CD14-positive monocyte (primary cell): Measurements from ENCODE around the gene C12orf42. TPM values are rescaled to one million over a fixed set of nuclear protein-coding genes. Genes with fewer than 3 reads are reported as not detected.

Source experiments
- DNase-seq, 3 donors: peaks; one replicate each; pipeline ENCODE4 v3.0.0-alpha.2; 2011 to 2022
- H2AFZ ChIP-seq: 2 replicates; pipeline ENCODE4 v1.6.0; 2012; ENCODE audit warnings: mild to moderate bottlenecking, low read depth, low read length, inconsistent platforms; ENCODE audit not compliant: insufficient read depth, poor library complexity, severe bottlenecking
- H3K27ac ChIP-seq, 2 donors: 1 replicate in 1 of 2; 2 replicates in 1 of 2; pipeline ENCODE4 v1.5.1; 2012 to 2013; ENCODE audit warnings: low read length in 2 of 2, control low read depth in 1 of 2, inconsistent platforms in 1 of 2, low read depth in 1 of 2, mild to moderate bottlenecking in 1 of 2
- H3K27me3 ChIP-seq, 2 donors: one replicate each; pipeline versions ENCODE4 v1.6.0 to v1.6.1; 2011 to 2013; ENCODE audit warnings: low read length in 2 of 2; ENCODE audit not compliant: control insufficient read depth in 2 of 2, insufficient read depth in 2 of 2
- H3K36me3 ChIP-seq, 2 donors: replicated peaks in 1 of 2; 1 replicate in 1 of 2; 2 replicates in 1 of 2; pipeline versions ENCODE4 v1.5.1 to v1.6.1; 2012 to 2013; ENCODE audit warnings: low read length in 2 of 2, control low read depth in 1 of 2, inconsistent platforms in 1 of 2, mild to moderate bottlenecking in 1 of 2; ENCODE audit not compliant: insufficient read depth in 2 of 2, control insufficient read depth in 1 of 2
- H3K4me1 ChIP-seq, 2 donors: 1 replicate in 1 of 2; 2 replicates in 1 of 2; pipeline versions ENCODE4 v1.5.1 to v1.6.1; 2012 to 2013; ENCODE audit warnings: low read length in 2 of 2, control low read depth in 1 of 2, inconsistent platforms in 1 of 2, mild to moderate bottlenecking in 1 of 2, moderate library complexity in 1 of 2; ENCODE audit not compliant: insufficient read depth in 2 of 2, control insufficient read depth in 1 of 2
- H3K4me2 ChIP-seq: replicated peaks from 2 replicates; pipeline ENCODE3; 2012; ENCODE audit warnings: low read length, moderate library complexity, mild to moderate bottlenecking; ENCODE audit not compliant: poor library complexity, severe bottlenecking; ENCODE audit errors: extremely low read depth
- H3K4me3 ChIP-seq, 3 experiments: fragments of 200-600 bp in 1 of 3; sonication (generic) in 1 of 3; replicated peaks in 1 of 3; 1 replicate in 2 of 3; 2 replicates in 1 of 3; pipeline ENCODE4 v1.5.1; 2011 to 2013; ENCODE audit warnings: low read length in 3 of 3, mild to moderate bottlenecking in 3 of 3, control low read depth in 2 of 3, low read depth in 2 of 3, inconsistent platforms in 1 of 3, moderate library complexity in 1 of 3
- H3K79me2 ChIP-seq: 2 replicates; pipeline ENCODE4 v1.6.0; 2012; ENCODE audit warnings: mild to moderate bottlenecking, control low read depth, inconsistent platforms, low read length, moderate library complexity; ENCODE audit not compliant: insufficient read depth
- H3K9ac ChIP-seq: 2 replicates; pipeline ENCODE4 v1.6.0; 2017; ENCODE audit warnings: low read length, mild to moderate bottlenecking; ENCODE audit not compliant: insufficient read depth, poor library complexity, severe bottlenecking
- H3K9me3 ChIP-seq, 2 donors: replicated peaks in 1 of 2; 1 replicate in 1 of 2; 2 replicates in 1 of 2; pipeline versions ENCODE4 v1.5.1 to v1.6.1; 2012 to 2013; ENCODE audit warnings: low read length in 2 of 2, control low read depth in 1 of 2; ENCODE audit not compliant: control insufficient read depth in 1 of 2, insufficient read depth in 1 of 2
- H4K20me1 ChIP-seq: 2 replicates; pipeline ENCODE4 v1.6.0; 2012; ENCODE audit warnings: mild to moderate bottlenecking, low read length, control low read depth, moderate library complexity; ENCODE audit not compliant: insufficient read depth
- H3K27ac Mint-ChIP-seq, 7 donors: one replicate each; pipeline ENCODE4 v1.8.0; 2020; ENCODE audit warnings: mild to moderate bottlenecking in 7 of 7, mixed read lengths in 7 of 7, moderate library complexity in 6 of 7, inconsistent platforms in 2 of 7
- H3K27me3 Mint-ChIP-seq, 3 donors: one replicate each; pipeline ENCODE4 v1.8.0; 2021 to 2022; ENCODE audit warnings: low read depth in 3 of 3, mild to moderate bottlenecking in 3 of 3, mixed read lengths in 3 of 3, moderate library complexity in 3 of 3, inconsistent platforms in 1 of 3
- H3K36me3 Mint-ChIP-seq, 2 donors: one replicate each; pipeline ENCODE4 v1.8.0; 2020; ENCODE audit warnings: mixed read lengths in 2 of 2, inconsistent platforms in 1 of 2, mild to moderate bottlenecking in 1 of 2
- H3K4me1 Mint-ChIP-seq: one replicate; pipeline ENCODE4 v1.8.0; 2020; ENCODE audit warnings: mild to moderate bottlenecking, mixed read lengths
- H3K4me3 Mint-ChIP-seq, 2 donors: one replicate each; pipeline ENCODE4 v1.8.0; 2020; ENCODE audit warnings: mild to moderate bottlenecking in 2 of 2, mixed read lengths in 2 of 2, moderate library complexity in 1 of 2
- H3K9me3 Mint-ChIP-seq, 7 donors: one replicate each; pipeline ENCODE4 v1.8.0; 2020 to 2022; ENCODE audit warnings: mixed read lengths in 7 of 7, mild to moderate bottlenecking in 6 of 7, moderate library complexity in 6 of 7, inconsistent platforms in 2 of 7
- WGBS: methylation state at CpG from one replicate; pipeline ENCODE4 v1.1.5; 2013; ENCODE audit warnings: missing lambda C conversion rate; ENCODE audit not compliant: insufficient coverage; 5-methylcytosine and 5-hydroxymethylcytosine counted together
- intact Hi-C, 2 donors: fragments of 100-400 bp; cut with micrococcal nuclease; formaldehyde crosslinking; loops; one replicate each; pipeline versions ENCODE4 v1.15.0 to v1.15.1; 2023
- polyA plus RNA-seq, 3 donors: library from polyadenylated mRNA; depleted of rRNA in 1 of 3; unstranded in 2 of 3; stranded (reverse) in 1 of 3; fragments of 300-500 nt in 2 of 3; fragments of >200 nt in 1 of 3; fragmentation: Illumina TruSeq in 2 of 3; gene quantifications; 1 replicate in 2 of 3; 2 replicates in 1 of 3; pipeline ENCODE4 v1.2.3, GENCODE V29; 2012 to 2021
- TF ChIP-seq, protein P1 (sequence below): fragments of 200-600 bp; IDR thresholded peaks from one replicate; pipeline ENCODE4 v1.8.0; 2022; ENCODE audit warnings: antibody characterized with exemption, mild to moderate bottlenecking

The C12orf42 gene
- polyA plus RNA-seq, 3 donors, result not detected

DNA sequence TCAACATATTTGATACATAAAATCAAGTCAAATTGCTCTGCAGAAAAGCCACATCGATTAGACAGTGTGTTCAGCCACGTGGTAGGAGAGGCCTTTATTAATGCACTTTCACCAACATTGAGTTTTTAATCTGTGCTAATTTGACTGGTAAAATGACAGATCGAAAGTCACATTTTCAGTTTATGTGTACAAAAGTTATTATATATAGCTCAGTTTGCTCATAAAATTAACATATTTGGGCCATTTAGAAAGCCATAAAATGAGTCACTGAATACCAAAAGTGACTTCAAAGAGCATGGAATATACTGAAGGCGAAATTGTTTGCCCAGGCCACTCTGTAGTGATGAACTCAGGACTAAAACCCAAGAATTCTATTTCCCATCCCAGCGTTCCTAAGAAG is 26.0 kb downstream of the C12orf42 start:
- Mint-ChIP-seq H3K36me3 (no peaks in the 10 kb centered on the region), H3K4me1 (no peaks in the 10 kb centered on the region), H3K4me3 (no peak overlapping the region), H3K9me3 (peaks cover 0 to 3% (median 0%) of the 10 kb centered on the region in 7 donors), H3K27me3 (peaks cover 0 to 2% (median 0%) of the 10 kb centered on the region in 3 donors), H3K27ac (no peak overlapping the region)
- H3K4me1 ChIP-seq, result no peaks in the 10 kb centered on the region
- no peaks in the 10 kb centered on the region for H3K27me3 ChIP-seq
- H3K4me2 ChIP-seq, result no peak overlapping the region
- no CpG with 5 or more reads among the region's 5 CpGs for WGBS
- intact Hi-C loops, result no loop called here
- H4K20me1 ChIP-seq, result no peaks in the 10 kb centered on the region
- H3K4me3 ChIP-seq, result no peak overlapping the region
- H2AFZ ChIP-seq, result no peak overlapping the region
- TF ChIP-seq, protein P1, sequence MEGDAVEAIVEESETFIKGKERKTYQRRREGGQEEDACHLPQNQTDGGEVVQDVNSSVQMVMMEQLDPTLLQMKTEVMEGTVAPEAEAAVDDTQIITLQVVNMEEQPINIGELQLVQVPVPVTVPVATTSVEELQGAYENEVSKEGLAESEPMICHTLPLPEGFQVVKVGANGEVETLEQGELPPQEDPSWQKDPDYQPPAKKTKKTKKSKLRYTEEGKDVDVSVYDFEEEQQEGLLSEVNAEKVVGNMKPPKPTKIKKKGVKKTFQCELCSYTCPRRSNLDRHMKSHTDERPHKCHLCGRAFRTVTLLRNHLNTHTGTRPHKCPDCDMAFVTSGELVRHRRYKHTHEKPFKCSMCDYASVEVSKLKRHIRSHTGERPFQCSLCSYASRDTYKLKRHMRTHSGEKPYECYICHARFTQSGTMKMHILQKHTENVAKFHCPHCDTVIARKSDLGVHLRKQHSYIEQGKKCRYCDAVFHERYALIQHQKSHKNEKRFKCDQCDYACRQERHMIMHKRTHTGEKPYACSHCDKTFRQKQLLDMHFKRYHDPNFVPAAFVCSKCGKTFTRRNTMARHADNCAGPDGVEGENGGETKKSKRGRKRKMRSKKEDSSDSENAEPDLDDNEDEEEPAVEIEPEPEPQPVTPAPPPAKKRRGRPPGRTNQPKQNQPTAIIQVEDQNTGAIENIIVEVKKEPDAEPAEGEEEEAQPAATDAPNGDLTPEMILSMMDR, result no peak
- no peaks in the 10 kb centered on the region for H3K36me3 ChIP-seq
- no peak overlapping the region for H3K27ac ChIP-seq
- H3K9me3 ChIP-seq, result no peaks in the 10 kb centered on the region
- no peak for DNase-seq
- H3K79me2 ChIP-seq, result no peaks in the 10 kb centered on the region
- H3K9ac ChIP-seq, result no peak overlapping the region

DNA sequence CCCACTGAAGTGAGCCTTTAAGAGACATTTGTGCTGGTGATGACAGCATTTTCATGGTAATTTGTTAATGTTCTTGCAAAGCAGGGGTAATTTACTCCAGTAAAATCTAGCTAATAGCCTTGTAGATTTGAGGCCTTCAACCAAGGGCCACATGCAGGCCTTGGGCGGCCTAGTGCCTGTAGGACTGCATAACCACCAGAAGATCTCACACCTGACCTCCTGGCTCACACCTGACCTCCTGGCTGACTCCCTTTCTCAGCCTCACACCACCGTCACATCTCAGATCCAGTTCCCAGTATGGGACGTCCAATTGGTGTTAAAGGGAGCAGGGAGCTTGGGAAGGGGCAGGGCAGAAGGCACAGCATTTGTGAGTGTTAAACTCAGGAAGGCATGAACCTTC is 26.9 kb downstream of the C12orf42 start:
- Histone ChIP-seq H3K4me2 (no peak overlapping the region), H3K36me3 (no peaks in the 10 kb centered on the region), H3K9me3 (no peaks in the 10 kb centered on the region), H3K9ac (no peak overlapping the region), H3K4me1 (no peaks in the 10 kb centered on the region), H3K4me3 (no peak overlapping the region), H2AFZ (no peak overlapping the region), H3K79me2 (no peaks in the 10 kb centered on the region), H3K27me3 (no peaks in the 10 kb centered on the region), H4K20me1 (no peaks in the 10 kb centered on the region), H3K27ac (no peak overlapping the region)
- Mint-ChIP-seq H3K27me3 (peaks cover 0 to 2% (median 0%) of the 10 kb centered on the region in 3 donors), H3K4me1 (no peaks in the 10 kb centered on the region), H3K9me3 (peaks cover 0 to 5% (median 0%) of the 10 kb centered on the region in 7 donors), H3K27ac (peak overlapping the region in 1 of 7 donors; percentile 53), H3K36me3 (no peaks in the 10 kb centered on the region), H3K4me3 (no peak overlapping the region)
- DNase-seq, result no peak
- intact Hi-C loops, result no loop called here
- 83% methylated on average over 1 of the region's 3 CpGs for WGBS
- TF ChIP-seq, protein P1, result no peak
